ENCODE data around the gene BCL11B.

BCL11B gene

GRCh38 chr14:99177046-99177655 is 94.8 kb downstream of the BCL11B start:
- no peak for DNase-seq

DNA sequence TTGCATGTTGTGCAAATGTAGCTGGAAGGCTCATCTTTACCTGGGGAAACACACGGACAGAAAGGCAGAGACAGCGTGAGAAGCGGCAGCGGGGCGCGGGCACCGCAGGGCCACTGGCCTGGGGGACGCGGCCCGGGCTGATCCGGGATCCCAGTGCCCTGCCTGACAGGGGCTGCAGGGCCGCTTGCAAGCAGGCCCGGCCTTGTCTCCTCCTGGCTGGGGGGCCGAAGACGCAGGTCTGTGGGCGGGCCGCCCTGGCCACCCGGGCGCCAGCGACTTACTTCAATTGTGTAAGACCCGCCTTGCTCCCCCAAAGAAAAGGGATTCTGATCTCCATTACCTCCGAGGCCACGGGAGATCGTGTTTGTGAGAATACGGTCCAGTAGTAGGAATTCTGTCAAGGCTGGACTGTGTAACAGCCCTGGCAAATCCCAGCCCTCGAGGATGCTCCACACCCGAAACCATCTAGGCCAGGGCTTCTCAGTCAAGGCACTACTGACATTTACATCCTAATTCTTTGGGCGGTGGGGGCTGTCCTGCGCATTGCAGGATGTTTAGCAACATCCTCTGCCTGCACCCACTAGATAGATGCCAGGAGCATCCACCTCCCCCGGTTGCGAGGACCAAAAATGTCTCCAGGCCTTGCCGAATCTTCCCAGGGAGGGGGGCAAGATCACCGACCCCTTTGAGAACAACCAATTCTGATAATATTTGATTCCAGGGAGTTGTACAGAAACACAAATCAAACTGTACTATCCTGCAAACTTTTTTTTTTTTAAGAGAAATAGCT is 95.6 kb downstream of the BCL11B start:
- no peak for DNase-seq

DNA sequence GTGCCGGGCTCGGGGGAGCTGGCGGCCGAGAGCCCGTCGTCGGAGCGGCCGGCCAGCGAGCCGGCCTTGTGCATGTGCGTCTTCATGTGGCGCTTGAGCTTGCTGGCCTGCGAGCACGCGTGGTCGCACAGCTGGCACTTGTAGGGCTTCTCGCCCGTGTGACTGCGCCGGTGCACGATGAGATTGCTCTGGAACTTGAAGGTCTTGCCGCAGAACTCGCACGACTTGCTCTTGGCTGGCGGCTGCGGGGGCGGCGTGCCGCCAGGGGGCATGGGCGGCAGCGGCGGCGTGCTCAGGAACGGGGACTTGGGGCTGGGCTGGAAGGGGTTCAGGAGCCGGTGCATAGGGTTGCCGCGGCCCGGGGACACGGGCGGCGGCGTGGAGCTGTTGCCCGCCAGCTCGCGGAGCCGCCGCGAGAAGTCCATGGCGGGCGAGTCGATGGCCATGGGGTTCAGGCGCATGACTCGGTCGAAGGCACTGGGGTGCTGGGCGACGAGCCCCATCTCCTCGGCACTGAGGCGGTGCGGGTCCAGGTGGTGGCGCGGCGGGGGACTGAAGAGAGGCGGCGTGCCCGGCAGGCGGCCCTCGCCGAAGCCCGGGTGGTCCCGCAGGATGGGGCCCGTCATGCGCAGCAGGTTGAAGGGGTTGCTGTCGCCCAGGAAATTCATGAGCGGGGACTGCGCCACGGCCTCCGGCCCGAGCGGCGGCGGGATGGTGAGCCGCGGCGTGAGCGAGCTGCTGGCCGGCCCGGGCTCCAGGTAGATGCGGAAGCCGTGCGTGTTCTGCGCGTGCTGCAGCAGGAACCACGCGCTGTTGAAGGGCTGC is 96.5 kb downstream of the BCL11B start:
- no peak for DNase-seq

- DNase-seq, result no peak
These were observed 97.2 kb downstream of the BCL11B start for GRCh38 chr14:99174770-99175319.

DNA sequence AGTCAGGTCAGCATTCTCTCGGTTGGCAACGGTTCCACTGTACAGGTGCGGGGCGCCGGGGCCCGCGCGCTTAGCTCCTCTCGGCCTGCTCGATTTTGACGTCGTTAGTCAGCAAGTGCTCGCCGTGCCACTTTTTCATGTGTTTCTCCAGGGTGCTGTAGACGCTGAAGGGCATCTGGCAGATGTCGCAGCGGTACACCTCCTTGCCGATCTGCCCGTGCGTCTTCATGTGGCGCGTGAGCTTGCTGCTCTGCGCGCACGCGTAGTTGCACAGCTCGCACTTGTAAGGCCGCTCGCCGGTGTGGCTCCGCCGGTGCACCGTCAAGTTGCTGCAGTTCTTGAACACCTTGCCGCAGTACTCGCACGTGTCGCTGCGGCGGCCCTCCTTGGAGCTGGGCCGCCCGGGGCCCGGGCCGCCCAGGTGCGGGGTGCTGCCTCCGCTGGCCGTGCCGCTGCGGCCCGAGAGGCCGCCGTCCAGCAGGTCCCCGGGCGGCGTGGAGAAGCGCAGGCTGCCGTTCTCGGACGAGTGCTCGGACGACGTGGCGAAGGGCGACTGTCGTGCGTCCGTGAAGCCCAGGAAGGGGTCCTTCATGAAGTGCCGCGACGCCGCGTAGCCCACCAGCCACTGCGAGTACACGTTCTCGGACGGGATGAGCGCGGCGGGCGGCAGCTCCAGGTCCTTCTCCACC is 97.8 kb downstream of the BCL11B start:
- no peak for DNase-seq

- DNase-seq, result no peak
These were observed 98.5 kb downstream of the BCL11B start for GRCh38 chr14:99173506-99173905.

GRCh38 chr14:99173086-99173485 is 98.9 kb downstream of the BCL11B start:
- DNase-seq, result no peak

- DNase-seq, result no peak
These were observed 100.6 kb downstream of the BCL11B start for GRCh38 chr14:99171396-99171795.

DNA sequence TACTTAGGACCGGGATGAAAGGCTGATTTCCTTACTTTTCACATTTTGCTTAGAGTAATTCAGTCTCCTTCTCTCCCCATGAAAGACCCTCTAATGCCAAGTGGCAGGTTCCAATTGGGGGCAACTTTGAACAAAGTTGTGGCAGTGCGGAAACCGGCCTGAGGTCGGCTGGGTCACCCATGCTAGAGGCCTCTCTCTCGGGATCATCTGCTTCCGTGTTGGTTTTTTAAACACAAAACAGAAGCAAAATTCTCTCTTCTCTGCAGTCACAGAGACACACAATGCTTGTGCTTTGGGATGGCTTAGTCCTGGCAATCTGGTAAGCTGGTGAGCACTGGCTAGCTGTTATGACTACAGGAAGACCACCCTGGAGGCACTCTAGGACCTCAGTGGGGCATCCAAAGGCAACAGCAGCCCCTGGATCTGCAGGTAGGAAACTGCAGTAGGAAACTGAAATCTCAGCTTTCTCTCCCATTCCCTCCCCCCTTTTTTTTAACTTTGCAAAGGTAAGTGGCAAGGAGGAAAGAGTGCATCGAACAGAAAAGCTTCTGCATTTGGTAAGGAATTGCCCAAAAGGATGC is 102.1 kb downstream of the BCL11B start:
- DNase-seq, result no peak

- DNase-seq, result no peak
These were observed 103.7 kb downstream of the BCL11B start for GRCh38 chr14:99168330-99168729.

- DNase-seq, result no peak
These were observed 105.5 kb downstream of the BCL11B start for GRCh38 chr14:99166506-99166905.

DNA sequence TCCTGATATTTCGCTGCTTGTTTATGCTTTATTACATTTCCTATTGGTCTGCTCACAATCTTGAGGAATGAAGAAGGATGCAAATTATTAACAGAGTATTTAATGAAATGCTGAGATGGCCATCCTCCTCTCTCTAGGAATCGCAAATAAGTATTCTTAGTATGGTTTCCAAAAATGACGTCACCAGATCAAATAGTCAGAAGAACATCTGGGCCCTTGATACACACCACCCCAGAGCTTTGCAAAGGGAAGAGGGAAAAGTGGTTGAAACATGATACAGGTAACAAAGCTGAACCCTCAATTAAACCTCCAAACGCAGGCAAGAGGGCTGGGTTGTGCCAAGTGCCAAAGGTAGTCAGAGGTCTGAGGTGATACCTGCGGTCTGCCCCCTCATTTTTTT is 107.3 kb downstream of the BCL11B start:
- no peak for DNase-seq

GRCh38 chr14:99163446-99163845 is 108.6 kb downstream of the BCL11B start:
- no peak for DNase-seq

DNA sequence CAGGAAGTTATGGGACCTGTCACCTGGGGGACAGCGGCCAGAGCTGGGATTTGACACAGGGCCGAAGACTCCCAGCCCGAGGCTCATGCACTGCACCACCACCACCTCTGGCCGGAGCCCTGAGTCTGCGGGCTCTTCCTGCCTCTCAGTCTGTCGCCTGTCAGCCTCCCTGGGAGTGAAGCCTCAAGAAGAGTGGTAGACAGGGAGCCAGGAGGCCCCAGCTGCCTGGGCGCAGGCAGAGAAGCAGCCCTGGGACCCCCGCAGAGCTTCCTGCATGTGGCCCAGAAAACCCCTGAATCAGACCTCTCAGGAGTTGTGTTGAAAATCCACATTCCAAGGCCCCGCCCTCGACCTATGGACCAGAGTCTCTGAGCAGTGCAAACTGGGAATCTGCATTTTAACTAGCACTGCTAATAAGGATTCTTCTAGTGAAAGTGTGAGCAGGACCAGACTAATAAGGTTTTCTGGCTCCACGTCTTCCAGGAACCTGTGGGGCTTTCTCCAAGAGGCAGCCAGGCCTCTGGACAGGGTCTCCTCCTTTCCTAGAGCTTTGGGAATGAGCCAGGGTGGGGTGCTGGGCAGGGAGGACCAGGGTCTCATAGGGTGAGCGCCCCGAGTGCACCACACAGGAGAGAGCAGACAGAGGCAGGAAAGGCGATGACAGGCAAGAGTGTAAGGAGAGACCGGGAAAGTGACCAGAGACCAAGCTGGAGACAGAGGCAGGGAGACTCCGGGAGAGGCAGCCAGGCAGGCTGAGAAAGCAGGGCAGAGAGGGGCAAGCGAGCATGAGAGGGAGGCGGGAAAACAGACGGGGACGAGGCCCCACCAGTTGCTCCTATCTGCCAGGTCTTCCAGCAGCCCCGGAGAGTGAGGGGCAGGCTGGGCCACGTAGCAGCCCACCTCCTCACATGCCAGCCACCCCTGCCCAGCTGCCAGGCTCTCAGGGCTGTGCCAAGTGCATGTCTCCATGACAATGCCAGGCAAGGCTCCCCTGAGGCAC is 112.4 kb downstream of the BCL11B start:
- DNase-seq, result no peak

DNA sequence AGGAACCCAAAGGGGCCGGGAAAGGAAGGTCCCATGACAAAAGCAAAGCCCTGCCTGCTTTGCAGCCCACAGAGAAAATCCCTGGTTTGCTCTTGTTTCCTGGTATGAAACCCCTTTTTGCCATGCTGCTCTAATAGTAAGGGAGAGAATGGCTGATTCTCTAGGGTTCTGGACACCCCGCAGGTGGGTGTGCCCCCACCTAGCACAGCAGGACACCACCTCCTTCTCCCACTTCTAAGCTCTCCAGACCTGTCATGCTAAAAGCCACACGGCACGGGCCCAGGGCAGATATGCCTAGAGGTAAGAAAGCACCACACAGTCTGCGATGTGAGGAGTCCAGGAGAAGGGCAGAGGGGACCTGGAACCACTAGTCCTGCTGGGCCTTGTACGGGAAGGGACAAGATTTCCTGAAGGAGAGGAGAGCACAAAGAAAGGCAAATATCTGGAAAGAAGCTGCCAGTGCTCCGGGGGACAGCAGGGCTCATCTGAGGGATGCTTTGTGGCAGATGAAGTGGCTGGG is 113.3 kb downstream of the BCL11B start:
- DNase-seq, result no peak

GRCh38 chr14:99158150-99158549 is 113.8 kb downstream of the BCL11B start:
- DNase-seq, result no peak

- no peak for DNase-seq
These were observed 114.3 kb downstream of the BCL11B start for GRCh38 chr14:99157676-99158075.

DNA sequence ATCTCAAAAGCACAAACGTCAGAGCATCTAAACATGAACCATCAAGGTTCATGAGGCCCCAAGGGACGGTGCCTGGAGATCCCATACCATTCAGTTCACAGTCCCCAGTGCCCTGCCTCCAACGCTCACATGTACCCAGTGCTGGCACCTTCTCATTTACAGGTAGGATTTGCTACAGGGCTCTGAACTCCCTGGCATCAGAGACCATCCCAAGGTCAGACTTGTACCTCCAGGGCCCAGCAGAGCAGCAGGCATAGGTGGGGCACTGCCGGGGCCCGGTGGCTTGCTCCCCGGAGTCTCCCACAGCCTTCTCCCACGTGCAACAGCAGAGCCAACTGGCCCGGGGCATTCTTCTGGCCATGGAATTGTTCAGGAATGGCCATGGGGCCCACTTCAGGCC is 114.8 kb downstream of the BCL11B start:
- no peak for DNase-seq

DNA sequence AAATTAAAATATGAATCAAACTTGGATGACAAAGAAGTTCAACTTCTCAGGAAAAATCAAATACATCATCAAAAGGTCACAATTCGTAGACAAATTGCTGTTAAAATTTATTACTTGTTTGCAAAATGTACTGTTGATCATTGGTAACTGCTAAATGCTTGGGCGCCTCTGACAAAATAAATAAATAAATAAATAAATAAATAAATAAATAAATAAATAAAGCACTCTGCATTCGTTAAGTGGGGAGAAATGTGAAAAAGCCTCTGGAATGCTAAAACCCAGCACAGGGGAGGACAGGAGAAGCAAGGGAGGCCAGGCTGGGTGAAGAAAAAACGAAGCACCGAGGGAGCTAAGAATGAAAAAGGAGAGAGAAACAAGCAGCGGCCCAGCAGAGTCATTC is 115.2 kb downstream of the BCL11B start:
- no peak for DNase-seq

GRCh38 chr14:99156090-99156425 is 115.9 kb downstream of the BCL11B start:
- no peak for DNase-seq

All from activated T-cell treated with anti-CD3 and anti-CD28 coated beads for 4 hours (primary cell).